ENCODE data around the gene NUB1.

The NUB1 gene

DNA sequence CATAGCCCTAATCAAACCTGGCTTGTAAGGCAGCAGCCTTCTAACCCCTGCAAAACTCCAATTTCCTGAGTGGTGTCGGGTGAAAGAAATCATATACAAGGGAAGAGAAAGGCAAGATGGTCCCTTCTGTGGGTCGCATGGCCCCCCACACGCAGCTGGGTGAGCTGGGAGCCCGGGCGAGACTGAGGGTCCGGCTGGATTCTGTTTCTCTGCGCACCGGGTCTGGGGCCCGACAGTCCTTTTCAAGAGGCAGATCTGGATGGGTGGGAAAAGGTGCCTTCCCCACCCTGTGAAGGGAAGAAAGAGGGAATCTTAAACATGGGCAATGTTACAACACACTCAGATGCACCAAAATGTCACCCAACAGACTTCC, 49.7 kb downstream of the NUB1 start:
- no peak for DNase-seq

DNA sequence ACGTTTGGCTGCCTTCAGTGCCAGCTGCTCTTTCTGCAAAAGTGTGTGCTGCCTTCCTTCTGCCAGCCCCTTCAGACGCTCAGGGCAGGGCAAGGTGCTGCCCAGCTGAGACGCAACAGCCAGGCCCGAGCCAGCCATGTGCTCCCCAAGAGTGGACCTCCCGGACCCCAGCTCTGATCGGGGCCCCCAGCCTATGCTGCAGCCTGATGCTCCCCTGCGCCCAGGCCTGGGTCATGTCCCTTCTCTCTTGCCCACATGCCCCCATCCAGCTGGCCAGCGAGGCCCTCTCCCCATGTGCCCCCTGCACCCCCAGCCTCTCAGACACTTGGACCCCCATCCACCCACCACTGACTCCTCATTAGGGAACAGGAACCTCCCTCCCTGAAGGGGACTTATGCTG, 50.4 kb downstream of the NUB1 start:
- DNase-seq = no peak

DNA sequence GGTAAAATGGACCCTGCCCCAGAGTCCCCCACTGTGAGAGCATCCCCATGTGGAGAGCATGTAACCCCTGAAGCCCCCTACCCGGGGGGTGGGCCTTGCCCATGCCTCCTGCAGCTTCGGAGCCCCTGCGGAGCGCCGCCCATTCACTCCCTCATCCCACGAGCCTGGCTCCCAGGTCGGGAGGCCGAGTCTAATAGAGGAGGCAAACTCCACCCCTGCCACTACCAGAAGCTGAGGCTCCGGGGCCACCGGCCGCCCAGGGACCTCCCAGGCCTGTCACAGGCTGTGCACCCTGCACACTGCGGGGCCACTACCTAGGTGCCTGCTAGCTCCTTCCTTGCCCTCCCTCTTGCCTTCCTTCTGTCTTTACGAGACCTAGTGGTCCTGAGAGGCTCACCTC, 50.8 kb downstream of the NUB1 start:
- no peak for DNase-seq

DNA sequence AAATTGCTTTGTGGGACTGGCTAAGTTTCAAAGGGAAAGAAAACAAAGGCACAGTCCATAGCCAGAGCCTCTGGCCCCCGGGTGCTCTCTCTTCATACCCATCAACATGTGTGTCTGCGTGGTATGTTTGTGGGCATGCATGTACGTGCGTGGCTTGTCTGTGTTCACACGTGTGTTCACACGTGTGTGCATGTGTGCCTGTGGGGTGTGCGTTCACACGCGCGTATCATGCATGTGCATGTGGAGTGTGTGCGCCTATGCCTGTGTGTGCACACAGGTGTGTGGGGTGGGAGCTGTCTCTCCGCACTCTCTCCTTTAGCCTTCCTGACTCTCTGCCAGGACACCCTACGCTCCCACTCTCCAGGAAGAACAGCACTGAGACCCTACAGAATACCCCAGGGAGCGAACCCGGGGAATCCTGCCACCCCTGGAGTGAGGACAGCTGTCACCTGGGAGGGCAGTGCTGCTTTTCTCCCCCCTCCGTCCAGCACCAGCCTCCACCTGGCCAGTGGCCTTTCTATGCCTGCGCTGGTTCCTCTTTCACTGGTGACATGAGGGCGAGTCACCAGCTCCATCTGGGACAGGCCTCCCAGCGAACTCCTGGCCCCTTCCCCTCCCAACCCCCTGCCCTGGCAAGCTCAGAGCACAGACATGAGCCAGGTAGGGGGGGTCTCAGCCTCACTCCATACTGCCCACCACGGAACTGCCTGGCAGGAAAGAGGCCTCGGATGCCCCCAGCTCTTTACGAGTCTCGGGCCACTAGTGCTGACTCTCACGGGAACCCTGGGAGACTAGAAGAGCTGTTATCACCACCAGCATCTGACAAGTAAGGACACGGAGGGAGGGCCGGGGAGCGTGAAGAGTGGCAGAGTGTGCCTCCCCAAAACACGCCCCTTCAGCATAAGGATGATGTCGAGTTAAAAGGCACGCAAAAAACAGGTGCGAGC, 51.7 kb downstream of the NUB1 start:
- no peak for DNase-seq

DNA sequence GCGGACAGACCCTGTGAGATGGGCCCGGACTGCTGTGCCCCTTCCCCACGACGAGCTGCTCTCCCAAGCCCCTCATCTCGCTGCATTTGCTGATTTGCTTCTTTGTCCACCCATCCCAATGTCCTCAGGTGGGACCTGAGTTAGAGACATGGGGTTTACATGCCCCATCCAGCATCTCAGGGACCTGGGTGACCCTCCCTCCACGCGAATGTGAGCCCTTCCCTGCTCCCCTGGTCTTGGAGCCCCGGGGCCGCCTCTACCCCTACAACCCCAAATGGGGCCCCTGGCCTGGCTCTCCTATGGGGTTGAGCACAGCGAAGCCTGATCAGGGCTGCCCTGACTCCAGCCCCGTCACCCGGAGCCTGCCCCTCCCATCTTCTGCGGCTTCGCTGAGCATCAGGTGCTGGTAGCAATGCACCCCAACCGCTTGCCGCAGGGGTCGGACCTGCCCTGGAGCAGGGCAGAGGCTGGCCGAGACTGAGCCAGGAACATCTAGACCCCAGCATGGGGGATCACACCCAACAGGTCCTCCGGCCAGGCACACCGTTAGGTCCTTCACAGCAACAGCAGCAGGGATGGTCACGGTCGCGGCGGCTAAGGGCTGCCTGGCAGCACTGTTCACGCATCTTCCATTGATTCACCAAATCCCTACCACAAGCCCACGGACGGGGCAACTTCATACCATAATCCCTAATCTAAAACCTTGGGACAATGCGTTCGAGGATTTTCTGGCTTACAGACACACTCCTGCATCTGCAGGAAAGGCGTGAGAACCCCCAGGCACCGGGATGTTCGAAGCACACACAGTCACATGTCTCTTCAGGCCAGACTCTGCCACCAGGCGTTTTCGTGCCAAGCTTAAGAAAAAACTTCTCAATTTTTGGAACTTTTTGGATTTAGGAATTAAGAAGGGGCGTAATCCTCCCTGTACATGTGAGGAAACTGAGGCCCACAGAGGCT, 52.7 kb downstream of the NUB1 start:
- DNase-seq = no peak

DNA sequence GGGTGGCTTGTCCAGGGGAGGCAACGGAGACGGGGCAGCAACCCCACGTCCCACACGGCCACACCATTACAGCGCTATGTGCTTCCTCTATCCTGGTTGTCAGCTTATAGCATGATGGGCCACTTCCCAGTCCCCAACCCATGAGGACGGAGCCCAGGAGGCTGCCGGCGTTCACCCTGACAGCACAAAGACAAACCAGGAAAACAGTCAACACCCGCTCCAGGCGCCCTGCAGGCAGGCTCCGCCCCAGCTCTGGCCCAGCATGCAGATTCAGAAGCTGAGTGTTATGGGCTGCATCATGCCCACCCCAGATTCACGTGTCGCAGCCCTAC, 53.4 kb downstream of the NUB1 start:
- no peak for DNase-seq

DNA sequence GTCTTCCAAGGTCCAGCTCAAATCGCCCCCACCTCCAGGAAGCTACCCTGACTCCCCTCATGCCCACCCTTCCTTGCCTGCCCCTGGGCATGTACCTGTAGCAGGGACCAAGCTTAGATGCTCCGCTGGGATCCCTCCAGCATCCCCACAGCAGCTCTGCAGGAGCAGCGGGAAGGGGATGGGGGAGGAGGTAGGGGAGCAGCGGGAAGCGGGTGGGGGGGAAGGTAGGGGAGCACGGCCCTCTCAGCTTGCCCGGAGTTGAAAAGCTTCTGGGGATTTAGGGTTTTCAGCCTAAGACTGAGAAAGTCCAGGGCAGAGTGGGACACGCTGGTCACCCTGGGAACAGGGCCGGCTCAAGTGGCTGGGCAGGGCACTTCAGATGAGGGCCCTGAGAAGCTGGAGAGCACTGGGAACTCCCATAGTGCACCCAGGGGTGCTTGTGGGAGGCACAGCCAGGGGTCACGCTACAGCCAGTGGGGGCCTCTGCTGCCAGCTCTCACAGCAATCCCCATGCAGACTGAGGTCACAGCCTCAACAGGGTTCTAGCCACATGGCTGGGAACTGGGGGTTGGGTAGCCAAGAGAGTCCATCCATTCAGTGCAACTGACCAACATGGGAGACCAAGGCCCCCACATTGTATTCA, 54.8 kb downstream of the NUB1 start:
- no peak for DNase-seq

DNA sequence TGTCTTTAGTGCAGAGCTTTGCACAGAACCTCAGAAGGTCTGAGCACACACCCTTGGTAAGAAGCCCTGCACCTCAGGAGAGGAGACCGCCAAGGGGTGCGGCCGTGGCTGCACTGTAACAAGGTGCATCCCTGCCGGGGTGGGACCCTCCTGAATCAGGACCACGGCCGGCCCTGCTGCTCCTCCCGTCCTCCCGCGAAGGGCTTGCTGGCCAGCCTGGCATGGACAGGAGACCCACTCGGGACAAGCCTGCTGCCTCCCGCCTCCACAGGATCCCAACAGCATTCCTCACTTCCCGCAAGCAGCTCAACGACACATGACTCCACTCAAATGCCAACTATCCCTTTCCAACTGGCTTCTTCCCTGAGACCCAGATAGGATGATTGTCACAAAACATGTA, 55.4 kb downstream of the NUB1 start:
- no peak for DNase-seq

DNA sequence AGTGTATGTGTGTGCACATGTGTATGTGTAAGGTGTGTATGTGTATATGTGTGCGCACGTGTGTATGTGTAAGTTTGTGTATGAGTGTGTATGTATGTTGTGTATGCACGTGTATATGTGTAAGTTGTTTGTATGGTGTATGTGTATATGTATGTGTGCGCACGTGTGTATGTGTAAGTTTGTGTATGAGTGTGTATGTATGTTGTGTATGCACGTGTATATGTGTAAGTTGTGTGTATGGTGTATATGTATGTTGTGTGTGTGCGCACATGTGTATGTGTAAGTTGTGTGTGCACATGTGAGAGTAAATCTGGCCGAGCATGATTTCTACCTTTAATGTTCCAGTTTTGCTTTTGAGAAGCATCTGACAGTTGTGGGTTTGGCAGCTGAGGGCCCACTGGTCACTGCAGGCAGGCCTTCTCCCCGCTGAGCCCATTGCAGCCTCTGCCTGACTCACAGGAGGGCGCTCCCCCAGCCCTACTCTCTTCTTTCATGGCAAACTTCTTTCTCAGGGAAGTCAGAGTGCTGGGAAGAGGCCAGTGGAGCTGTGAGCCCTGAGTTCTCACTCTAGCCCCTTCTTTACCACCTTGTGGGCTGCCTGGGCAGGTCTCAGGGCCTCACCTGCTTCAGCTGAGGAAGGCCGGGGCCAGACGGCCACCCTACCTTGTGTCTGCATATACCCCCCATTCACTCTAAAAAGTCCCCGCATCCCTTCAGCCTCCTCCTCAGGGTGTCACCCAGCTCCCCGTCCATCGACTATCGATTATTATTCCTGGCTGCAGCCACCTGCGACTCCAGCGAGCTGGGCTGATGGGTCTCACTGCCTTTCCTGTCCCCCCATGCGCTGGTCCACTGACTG, 57.1 kb downstream of the NUB1 start:
- no peak for DNase-seq

DNA sequence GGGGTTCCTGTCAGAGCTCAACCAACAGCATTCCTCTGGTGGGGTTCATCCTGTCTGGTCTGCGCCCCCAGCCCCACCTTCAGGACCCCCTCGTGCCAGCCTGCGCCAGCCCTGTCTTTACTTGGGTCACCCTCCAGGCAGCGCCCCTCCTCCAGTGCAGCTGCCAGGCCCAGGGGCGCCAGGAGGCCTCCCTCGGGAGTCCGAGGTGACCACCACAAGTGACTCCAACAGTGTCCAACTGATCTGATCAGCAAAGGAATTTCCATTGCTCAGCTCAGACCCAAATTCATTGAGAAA, 57.6 kb downstream of the NUB1 start:
- DNase-seq = no peak

DNA sequence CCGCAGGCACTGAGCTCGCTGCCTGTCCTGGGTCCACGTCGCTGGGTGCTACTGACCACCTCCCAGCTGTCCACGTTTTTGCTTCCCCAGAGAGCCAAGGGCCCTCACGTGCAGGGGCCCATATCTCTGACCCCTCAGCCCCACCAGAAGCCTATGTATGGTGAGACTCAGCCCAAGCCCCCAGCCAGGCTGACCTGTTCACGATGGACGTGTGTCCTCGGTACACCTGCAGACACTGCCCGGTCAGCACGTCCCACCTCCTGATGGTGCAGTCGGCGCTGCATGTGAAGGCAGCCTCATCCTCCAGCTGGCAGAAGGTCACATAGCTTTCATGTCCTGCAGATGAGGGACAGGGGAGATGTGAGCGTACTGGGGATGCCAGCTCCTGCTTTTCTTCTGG, 58.3 kb downstream of the NUB1 start:
- no peak for DNase-seq

DNA sequence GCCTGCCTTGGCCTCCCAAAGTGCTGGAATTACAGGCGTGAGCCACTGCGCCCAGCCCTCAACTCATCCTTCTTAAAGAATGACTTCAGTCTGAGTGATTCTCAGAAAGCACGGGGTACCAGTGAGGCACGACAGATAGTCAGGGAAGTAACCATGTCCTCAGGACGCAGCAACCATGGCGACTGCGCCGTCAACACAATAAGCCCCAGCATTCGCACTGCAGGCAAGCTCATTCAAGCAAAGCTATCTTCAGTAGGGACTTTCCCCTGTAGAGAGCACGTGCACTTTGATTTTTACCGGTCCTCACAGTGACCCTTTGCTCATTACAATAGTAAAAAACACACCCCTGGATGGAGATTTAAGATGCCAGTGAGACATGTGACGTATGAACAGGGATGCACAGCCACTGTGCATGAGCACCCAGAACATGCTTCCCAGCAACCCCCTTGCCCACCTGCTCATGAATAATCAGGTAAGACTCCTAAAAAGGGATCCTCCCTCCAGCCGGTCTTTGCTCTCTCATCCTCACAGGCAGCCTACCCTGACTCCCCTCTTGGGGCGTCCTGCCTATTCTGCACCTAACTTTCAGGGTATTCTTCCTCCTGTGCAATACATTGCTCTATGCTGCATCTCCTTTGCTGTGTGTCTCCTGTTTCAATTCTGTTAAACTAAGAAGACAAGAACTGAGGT, 59.2 kb downstream of the NUB1 start:
- DNase-seq = no peak

DNA sequence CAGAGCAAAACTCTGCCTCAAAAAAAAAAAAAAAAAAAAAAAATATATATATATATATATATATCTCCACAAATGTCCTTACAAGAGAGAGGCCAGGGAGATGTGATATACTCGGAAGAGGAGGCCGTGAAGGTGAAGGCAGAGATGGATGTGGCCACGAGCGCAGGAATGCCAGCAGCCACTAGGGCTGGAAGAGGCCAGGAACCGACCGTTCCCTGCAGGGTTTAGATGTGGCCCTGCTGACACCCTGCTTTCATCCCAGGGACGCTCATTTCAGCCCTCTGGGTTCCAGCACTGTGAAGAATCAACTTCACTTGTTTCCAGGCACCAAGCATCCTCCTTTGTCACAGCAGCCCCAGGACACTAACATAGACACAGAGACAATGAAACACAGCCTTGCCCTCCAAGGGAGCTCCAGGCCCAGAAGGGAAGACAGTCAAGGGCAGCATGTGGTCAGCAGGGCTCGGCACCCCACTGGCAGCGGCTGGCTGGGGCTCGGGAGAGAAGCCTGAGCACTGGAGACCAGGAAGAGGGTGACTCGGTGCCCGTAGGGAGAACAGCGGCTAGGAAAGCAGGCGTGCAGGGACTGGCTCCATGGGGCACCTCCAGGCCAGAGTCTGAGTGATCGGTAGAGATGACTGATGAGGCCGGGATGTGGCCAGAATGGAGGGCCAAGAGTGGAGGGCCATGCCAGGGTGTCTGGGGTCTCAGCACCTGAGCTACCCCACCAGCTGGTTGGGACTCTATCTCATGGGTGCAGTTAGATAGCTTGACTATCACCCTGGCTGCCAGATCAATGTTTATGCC, 60.6 kb downstream of the NUB1 start:
- DNase-seq = no peak

DNA sequence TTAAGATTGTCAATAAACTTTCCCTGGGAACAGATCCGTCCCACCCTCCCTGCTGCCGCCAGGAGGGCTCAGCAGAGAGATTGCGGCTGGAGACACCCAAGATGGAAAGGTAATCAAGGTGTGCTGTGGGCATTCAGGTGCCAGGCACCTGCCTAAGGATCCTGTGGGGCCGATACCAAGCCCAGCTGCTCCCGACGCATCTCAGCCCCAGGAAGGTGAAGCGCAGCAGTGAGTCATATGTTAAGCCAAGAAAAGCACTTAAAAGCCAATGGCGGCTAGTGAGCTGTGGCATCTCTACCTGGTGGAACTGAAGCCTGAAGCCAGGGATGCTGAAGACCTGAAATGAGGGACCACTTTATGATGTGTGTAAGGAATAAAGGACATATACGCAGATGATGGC, 62.2 kb downstream of the NUB1 start:
- DNase-seq = no peak

DNA sequence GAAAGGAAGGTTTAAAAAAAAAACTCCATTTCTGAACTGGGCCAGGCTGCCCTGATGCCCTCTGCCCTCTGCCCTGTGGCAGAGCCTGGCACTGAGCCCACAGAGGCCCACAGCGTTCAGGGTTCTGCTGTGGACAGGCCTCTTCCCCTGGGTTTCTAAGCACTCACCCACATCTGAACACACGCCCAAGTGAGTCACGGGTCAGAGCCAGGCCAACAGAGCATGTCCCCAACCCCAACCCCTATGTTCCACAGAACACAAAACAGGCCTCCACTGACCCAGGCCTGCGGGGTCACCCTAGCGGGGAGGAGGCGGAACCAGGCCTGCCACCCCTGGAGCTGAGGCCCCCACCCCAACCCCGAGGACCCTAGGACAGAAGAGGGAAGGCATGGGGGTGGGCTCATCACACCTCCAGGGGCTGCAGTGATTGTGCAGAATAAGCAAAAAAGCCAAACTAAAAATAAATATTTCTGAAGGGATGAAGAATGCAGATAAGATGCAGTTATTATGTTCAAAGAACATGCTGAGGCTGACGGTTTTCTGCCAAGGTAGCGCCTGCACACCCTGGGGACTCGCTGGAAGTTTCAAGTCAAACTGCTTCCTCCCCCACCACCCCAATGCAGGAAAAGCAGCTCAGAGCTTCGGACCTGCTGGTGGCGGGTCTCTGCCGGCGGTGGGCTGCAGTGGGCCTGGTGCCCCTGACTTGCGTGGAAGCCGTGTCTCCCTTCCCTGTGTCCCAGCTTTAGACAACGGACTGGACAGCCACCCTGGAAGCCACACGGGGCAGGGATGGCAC, 62.8 kb downstream of the NUB1 start:
- DNase-seq = peak; percentile 84

DNA sequence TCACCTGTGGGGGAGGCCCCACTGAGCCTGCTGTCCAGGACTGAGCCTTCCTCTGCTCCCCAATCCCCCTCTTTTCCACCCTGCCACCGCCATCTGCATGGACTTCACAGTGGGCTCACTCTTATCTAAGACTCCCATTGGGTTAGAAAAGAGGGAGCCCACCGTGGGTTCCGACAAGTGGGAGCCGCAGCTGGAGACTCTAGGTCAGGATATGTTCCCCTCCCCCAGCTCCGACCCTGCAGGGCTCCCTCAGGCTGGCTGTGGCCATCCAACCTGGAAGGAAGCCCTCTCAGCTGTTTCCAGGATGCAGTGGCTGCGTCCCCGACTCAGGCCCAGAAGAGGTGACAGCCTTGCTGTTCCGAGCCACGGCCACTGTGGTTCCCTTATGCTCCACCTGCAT, 63.4 kb downstream of the NUB1 start:
- DNase-seq = no peak

DNA sequence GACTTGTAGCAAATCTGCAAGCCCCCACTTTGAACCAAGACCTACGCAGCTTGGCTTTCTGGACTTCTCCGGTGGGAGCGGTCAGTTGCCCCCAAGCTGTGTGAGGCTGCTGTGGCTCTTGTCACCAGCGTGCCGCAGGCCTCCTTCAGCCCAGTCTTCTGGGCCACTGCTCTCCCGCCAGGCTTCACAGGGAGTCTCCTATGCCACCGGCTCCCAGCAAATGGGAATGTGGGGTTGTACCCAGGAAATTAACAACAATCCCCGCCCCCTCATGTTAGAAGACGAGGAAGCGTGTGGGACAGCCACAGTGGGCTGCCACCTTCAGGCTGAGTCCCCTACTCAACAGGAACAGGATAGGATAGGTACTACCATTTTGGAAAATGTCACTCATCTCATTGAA, 64.0 kb downstream of the NUB1 start:
- no peak for DNase-seq

DNA sequence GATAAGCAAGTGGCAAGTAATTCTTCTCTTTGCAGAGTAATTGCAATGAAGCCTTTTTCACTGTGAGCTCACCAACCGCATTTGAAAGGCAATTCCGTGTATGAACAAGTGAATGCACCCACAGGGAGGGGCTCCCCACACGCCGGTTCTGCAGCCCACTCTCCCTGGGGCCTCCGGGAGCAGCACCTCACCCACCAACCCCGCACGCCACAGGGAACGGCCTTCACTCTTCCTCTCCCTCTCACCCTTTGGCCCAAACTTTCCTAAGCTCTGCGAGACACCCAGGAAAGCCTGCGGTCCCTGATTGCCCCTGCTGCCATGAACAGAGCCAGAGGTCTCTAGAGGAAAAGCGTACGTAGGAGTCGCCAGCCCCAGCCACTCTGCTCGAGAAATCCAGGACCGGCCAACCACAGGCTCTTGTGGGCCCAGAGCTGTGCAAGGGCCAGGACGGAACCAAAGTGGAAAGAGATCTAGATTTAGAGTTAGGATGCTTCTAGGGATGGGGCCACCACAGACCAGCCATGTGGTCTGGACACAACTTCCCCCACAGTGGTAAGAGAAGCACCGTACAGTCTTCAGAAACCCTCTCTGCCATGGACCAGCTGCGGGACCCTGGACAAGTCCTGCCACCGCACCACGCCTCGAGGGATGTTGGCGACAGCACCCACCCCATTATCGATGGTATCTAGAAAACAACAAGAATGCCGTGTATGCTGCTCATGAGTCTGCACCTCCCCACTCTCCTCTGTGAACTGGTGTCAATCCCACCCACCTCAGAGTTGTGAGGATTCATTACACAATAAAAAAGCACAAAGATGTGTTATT, 64.7 kb downstream of the NUB1 start:
- DNase-seq = no peak

DNA sequence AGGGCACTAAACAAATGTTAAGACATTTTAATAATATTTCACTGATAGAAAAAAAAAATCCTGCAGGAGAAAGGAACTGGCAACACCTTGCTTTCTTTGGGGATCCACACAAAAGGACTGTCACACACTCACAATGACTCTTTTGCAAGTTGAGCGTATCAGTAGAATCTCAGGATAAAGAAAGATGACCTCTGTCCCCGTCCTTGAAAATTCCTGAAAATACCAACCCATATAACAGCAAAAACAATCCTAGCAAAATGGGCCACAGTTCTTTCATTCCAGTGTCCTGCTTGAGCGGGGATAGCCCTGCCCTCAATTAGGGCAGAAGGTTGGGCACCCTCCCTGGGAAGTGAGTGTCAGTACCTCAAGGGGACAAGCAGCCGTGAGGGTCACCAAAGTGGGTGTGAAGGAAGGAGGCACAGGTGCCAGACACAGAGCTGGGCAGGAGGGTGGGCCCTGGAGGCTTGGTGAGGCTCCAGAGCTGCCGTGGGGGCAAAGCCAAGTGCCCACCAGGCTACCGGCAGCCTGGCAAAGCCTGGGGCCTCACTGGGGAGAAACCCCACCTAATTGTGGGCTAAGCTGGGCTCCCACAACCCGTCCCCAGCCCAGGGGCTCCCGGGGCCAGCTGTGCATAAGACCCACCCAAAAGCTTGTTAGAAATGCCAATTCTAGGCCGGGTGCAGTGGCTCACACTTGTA, 65.4 kb downstream of the NUB1 start:
- DNase-seq = no peak

All from inflammatory macrophage treated with lipopolysaccharide for 4 hours (primary cell).